Measurements from ENCODE around the gene BANP.
A peak's percentile ranks its signal among the peaks of the same experiment; 100 is the strongest.

Gene BANP

GRCh38 chr16:88056212-88056611, 105.0 kb downstream of the BANP start:
- WGBS: 73% methylated on average over 4 of the region's 4 CpGs
- Histone ChIP-seq H2BK5ac (ENCODE audit: low read depth, low read length, poor library complexity, severe bottlenecking) (no peak overlapping the region), H4K91ac (ENCODE audit: low read length) (no peak overlapping the region), H3K79me1 (replicated peaks; ENCODE audit: low read length, poor library complexity, severe bottlenecking) (peaks cover 19% of the 10 kb centered on the region), H3K4ac (ENCODE audit: low read depth in 1 of 2, low read length in 2 of 2) (no peak overlapping the region), H3K14ac (ENCODE audit: low read length in 2 of 2) (no peak overlapping the region), H4K8ac (ENCODE audit: low read length) (no peak overlapping the region), H2BK120ac (ENCODE audit: low read depth, low read length) (no peak overlapping the region), H3K4me2 (ENCODE audit: low read length, poor library complexity, severe bottlenecking) (no peak overlapping the region), H3K23ac (ENCODE audit: low read length in 2 of 2) (no peak overlapping the region), H3K18ac (ENCODE audit: low read depth in 1 of 2, low read length in 2 of 2) (no peak overlapping the region), H2AFZ (ENCODE audit: low read depth, low read length) (no peak overlapping the region), H3K9me3 (ENCODE audit: control insufficient read depth, low read length) (no peaks in the 10 kb centered on the region), H2BK12ac (ENCODE audit: low read length in 2 of 2) (no peak overlapping the region), H3K27me3 (ENCODE audit: control insufficient read depth in 1 of 2, insufficient read depth in 1 of 2, low read length in 2 of 2) (no peaks in the 10 kb centered on the region), H3K27ac (ENCODE audit: low read length, poor library complexity, severe bottlenecking) (no peak overlapping the region), H3K36me3 (ENCODE audit: control insufficient read depth in 1 of 2, insufficient read depth in 2 of 2, low read depth in 1 of 2, low read length in 2 of 2) (peaks cover 22 to 40% of the 10 kb centered on the region in 2 experiments), H2AK5ac (ENCODE audit: low read length, severe bottlenecking) (no peak overlapping the region), H3K9ac (ENCODE audit: low read length) (no peak overlapping the region), H3K4me1 (ENCODE audit: control insufficient read depth, insufficient read depth, low read depth, low read length) (peaks cover 2% of the 10 kb centered on the region), H3K4me3 (ENCODE audit: insufficient read depth in 1 of 2, low read depth in 1 of 2, low read length in 2 of 2) (no peak overlapping the region), H2BK15ac (ENCODE audit: low read depth, poor library complexity, severe bottlenecking) (no peak overlapping the region)
- no peak for DNase-seq

DNA sequence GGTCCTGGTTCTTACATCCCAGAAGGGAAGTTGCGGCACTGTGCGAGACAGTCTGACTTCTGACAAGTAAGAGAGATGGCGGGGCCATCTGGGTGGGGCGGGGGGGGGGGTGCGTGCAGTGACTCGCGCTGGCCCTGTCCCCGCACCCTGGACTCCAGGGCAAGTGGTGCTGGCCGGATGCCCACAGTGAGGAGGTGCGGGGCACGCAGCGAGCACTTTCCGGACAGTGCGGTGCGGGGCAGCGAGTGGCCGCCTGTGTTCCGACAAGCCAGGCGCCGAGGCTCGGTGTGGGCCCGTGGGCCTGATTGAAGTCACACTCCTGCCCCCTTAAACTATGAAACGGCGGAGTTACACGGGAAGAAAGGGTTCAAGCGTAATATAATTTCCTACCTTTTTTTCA, 106.4 kb downstream of the BANP start:
- Histone ChIP-seq H3K23ac (ENCODE audit: low read length in 2 of 2) (no peak overlapping the region), H4K8ac (ENCODE audit: low read length) (no peak overlapping the region), H2AK5ac (ENCODE audit: low read length, severe bottlenecking) (no peak overlapping the region), H3K36me3 (ENCODE audit: control insufficient read depth in 1 of 2, insufficient read depth in 2 of 2, low read depth in 1 of 2, low read length in 2 of 2) (peaks cover 16 to 35% of the 10 kb centered on the region in 2 experiments), H3K9ac (ENCODE audit: low read length) (no peak overlapping the region), H2BK15ac (ENCODE audit: low read depth, poor library complexity, severe bottlenecking) (no peak overlapping the region), H3K4me3 (ENCODE audit: insufficient read depth in 1 of 2, low read depth in 1 of 2, low read length in 2 of 2) (no peak overlapping the region), H2AFZ (ENCODE audit: low read depth, low read length) (no peak overlapping the region), H2BK120ac (ENCODE audit: low read depth, low read length) (no peak overlapping the region), H3K18ac (ENCODE audit: low read depth in 1 of 2, low read length in 2 of 2) (no peak overlapping the region), H3K4me1 (ENCODE audit: control insufficient read depth, insufficient read depth, low read depth, low read length) (peaks cover 9% of the 10 kb centered on the region), H3K9me3 (ENCODE audit: control insufficient read depth, low read length) (no peaks in the 10 kb centered on the region), H4K91ac (ENCODE audit: low read length) (no peak overlapping the region), H3K27ac (ENCODE audit: low read length, poor library complexity, severe bottlenecking) (no peak overlapping the region), H3K79me1 (replicated peaks; ENCODE audit: low read length, poor library complexity, severe bottlenecking) (peaks cover 21% of the 10 kb centered on the region), H2BK12ac (ENCODE audit: low read length in 2 of 2) (no peak overlapping the region), H3K14ac (ENCODE audit: low read length in 2 of 2) (no peak overlapping the region), H3K27me3 (ENCODE audit: control insufficient read depth in 1 of 2, insufficient read depth in 1 of 2, low read length in 2 of 2) (no peaks in the 10 kb centered on the region), H3K4me2 (ENCODE audit: low read length, poor library complexity, severe bottlenecking) (no peak overlapping the region), H2BK5ac (ENCODE audit: low read depth, low read length, poor library complexity, severe bottlenecking) (no peak overlapping the region), H3K4ac (ENCODE audit: low read depth in 1 of 2, low read length in 2 of 2) (no peak overlapping the region)
- 97% methylated on average over 23 of the region's 26 CpGs for WGBS
- no peak for DNase-seq

DNA sequence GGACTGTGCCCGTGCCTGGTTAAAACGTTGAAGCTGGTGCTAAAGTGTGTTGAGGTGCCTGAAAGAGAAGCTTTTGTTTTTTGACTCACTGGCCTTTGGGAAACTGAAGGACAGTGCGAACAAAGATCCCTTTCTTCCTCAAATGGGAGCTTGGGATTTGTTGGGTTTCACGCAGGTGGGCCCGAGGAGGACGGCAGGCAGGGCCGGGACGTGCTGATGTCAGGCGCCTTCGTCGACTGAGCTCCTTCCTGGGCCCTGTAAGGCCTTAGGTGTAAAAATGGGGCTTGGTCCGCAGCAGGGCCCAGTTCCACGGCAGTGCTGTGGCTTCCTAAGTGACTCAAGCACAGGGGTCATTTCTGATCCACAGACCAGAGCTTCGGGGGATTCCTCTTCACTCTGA, 106.9 kb downstream of the BANP start:
- Histone ChIP-seq H3K23ac (ENCODE audit: low read length in 2 of 2) (no peak overlapping the region), H3K9me3 (ENCODE audit: control insufficient read depth, low read length) (no peaks in the 10 kb centered on the region), H2BK5ac (ENCODE audit: low read depth, low read length, poor library complexity, severe bottlenecking) (no peak overlapping the region), H3K27ac (ENCODE audit: low read length, poor library complexity, severe bottlenecking) (no peak overlapping the region), H2BK15ac (ENCODE audit: low read depth, poor library complexity, severe bottlenecking) (no peak overlapping the region), H3K4ac (ENCODE audit: low read depth in 1 of 2, low read length in 2 of 2) (no peak overlapping the region), H2AFZ (ENCODE audit: low read depth, low read length) (no peak overlapping the region), H4K8ac (ENCODE audit: low read length) (no peak overlapping the region), H2BK120ac (ENCODE audit: low read depth, low read length) (no peak overlapping the region), H2BK12ac (ENCODE audit: low read length in 2 of 2) (no peak overlapping the region), H3K27me3 (ENCODE audit: control insufficient read depth in 1 of 2, insufficient read depth in 1 of 2, low read length in 2 of 2) (no peaks in the 10 kb centered on the region), H3K4me2 (ENCODE audit: low read length, poor library complexity, severe bottlenecking) (no peak overlapping the region), H2AK5ac (ENCODE audit: low read length, severe bottlenecking) (no peak overlapping the region), H3K14ac (ENCODE audit: low read length in 2 of 2) (no peak overlapping the region), H4K91ac (ENCODE audit: low read length) (no peak overlapping the region), H3K18ac (ENCODE audit: low read depth in 1 of 2, low read length in 2 of 2) (no peak overlapping the region), H3K4me3 (ENCODE audit: insufficient read depth in 1 of 2, low read depth in 1 of 2, low read length in 2 of 2) (no peak overlapping the region), H3K36me3 (ENCODE audit: control insufficient read depth in 1 of 2, insufficient read depth in 2 of 2, low read depth in 1 of 2, low read length in 2 of 2) (peaks cover 11 to 35% of the 10 kb centered on the region in 2 experiments), H3K4me1 (ENCODE audit: control insufficient read depth, insufficient read depth, low read depth, low read length) (peaks cover 14% of the 10 kb centered on the region), H3K9ac (ENCODE audit: low read length) (no peak overlapping the region), H3K79me1 (replicated peaks; ENCODE audit: low read length, poor library complexity, severe bottlenecking) (peaks cover 21% of the 10 kb centered on the region)
- WGBS: 94% methylated on average over 14 of the region's 14 CpGs
- DNase-seq: no peak

GRCh38 chr16:88058817-88059216, 107.6 kb downstream of the BANP start:
- no peak overlapping the region for H2AK5ac ChIP-seq (ENCODE audit: low read length, severe bottlenecking)
- peaks cover 11 to 35% of the 10 kb centered on the region in 2 experiments for H3K36me3 ChIP-seq (ENCODE audit: control insufficient read depth in 1 of 2, insufficient read depth in 2 of 2, low read depth in 1 of 2, low read length in 2 of 2)
- no peak overlapping the region for H4K91ac ChIP-seq (ENCODE audit: low read length)
- no peak overlapping the region for H3K27ac ChIP-seq (ENCODE audit: low read length, poor library complexity, severe bottlenecking)
- H3K9ac ChIP-seq (ENCODE audit: low read length): no peak overlapping the region
- no peak for DNase-seq
- H3K27me3 ChIP-seq (ENCODE audit: control insufficient read depth in 1 of 2, insufficient read depth in 1 of 2, low read length in 2 of 2): no peaks in the 10 kb centered on the region
- WGBS: 94% methylated on average over 11 of the region's 12 CpGs
- H3K14ac ChIP-seq (ENCODE audit: low read length in 2 of 2): peak overlapping the region in 1 of 2 experiments; percentile 42
- H2BK15ac ChIP-seq (ENCODE audit: low read depth, poor library complexity, severe bottlenecking): no peak overlapping the region
- H3K4me3 ChIP-seq (ENCODE audit: insufficient read depth in 1 of 2, low read depth in 1 of 2, low read length in 2 of 2): no peak overlapping the region
- H3K23ac ChIP-seq (ENCODE audit: low read length in 2 of 2): no peak overlapping the region
- H3K4me2 ChIP-seq (ENCODE audit: low read length, poor library complexity, severe bottlenecking): no peak overlapping the region
- H3K4me1 ChIP-seq (ENCODE audit: control insufficient read depth, insufficient read depth, low read depth, low read length): peaks cover 18% of the 10 kb centered on the region
- H2AFZ ChIP-seq (ENCODE audit: low read depth, low read length): no peak overlapping the region
- no peak overlapping the region for H2BK120ac ChIP-seq (ENCODE audit: low read depth, low read length)
- no peak overlapping the region for H4K8ac ChIP-seq (ENCODE audit: low read length)
- no peak overlapping the region for H3K4ac ChIP-seq (ENCODE audit: low read depth in 1 of 2, low read length in 2 of 2)
- no peaks in the 10 kb centered on the region for H3K9me3 ChIP-seq (ENCODE audit: control insufficient read depth, low read length)
- H3K18ac ChIP-seq (ENCODE audit: low read depth in 1 of 2, low read length in 2 of 2): no peak overlapping the region
- no peak overlapping the region for H2BK12ac ChIP-seq (ENCODE audit: low read length in 2 of 2)
- no peak overlapping the region for H2BK5ac ChIP-seq (ENCODE audit: low read depth, low read length, poor library complexity, severe bottlenecking)
- H3K79me1 ChIP-seq (replicated peaks; ENCODE audit: low read length, poor library complexity, severe bottlenecking): peaks cover 21% of the 10 kb centered on the region

Measured in mesenchymal stem cell (in vitro differentiated cells and primary cell).